HG03039 (cell line): ENCODE measurements around the gene ME3.
A peak's percentile ranks its signal among the peaks of the same experiment; 100 is the strongest.

ENCODE experiments used
- ATAC-seq: cut with Tn5 transposase; IDR thresholded peaks from one replicate; pipeline ENCODE4 v1.9.1; 2021; ENCODE audit warnings: mild to moderate bottlenecking, moderate library complexity; ENCODE audit not compliant: unreplicated experiment

The ME3 gene

DNA sequence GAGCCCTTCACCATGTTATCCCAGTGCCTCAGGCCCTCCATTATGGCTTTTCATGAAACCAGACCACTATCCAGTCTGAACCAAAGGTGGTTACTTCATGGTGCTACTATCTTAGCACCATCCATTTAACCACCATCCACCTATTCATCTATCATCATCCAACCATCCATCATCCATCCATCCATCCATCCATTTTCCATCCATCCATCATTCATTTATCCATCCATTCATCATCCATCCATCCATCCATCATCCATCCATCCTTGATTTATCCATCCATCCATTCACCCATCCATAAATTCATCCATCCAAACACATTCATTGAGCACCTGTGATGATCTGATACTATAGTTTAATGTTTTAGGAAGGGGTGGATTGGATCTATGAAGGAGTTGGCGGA lies 204.2 kb downstream of the ME3 start:
- ATAC-seq: no peak

DNA sequence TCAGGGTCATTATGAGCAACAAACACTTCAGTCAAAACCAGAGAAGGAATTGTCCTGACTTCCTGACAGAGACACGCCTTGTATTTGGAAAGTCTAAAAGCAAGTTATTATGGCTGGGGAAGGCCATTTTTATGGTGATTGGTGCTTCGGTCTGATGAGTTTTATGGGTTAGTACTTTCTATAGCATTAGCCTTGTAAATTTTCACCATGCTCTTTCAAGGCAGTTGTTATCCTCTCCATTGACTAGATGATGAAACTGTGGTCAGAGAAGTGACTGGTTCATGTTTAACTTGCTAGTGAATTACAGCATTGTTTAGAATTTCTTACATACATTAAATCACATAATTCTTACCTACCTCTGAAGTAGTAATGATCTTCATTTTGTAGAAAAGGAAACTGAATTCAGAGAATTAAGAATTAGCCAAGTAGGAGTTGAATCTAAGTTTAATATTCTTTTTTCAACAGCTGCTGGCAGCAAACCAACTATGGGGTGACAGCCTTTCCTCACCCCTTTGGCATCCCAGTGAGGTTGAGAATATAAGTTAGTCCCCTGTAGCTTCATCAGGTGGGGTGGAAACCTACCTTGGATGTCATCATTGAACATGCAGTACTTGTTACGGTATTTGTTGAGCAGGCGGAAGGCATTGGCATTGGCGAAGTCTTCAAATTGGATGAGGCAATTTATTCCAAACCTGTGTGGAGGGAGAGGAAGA lies 207.8 kb downstream of the ME3 start:
- no peak for ATAC-seq

GRCh38 chr11:86463955-86464354 lies 208.5 kb downstream of the ME3 start:
- no peak for ATAC-seq

GRCh38 chr11:86463120-86463519 lies 209.3 kb downstream of the ME3 start:
- ATAC-seq: no peak

GRCh38 chr11:86461892-86462291 lies 210.5 kb downstream of the ME3 start:
- ATAC-seq: no peak

- no peak for ATAC-seq
Observed at GRCh38 chr11:86460461-86461385, 211.7 kb downstream of the ME3 start.

DNA sequence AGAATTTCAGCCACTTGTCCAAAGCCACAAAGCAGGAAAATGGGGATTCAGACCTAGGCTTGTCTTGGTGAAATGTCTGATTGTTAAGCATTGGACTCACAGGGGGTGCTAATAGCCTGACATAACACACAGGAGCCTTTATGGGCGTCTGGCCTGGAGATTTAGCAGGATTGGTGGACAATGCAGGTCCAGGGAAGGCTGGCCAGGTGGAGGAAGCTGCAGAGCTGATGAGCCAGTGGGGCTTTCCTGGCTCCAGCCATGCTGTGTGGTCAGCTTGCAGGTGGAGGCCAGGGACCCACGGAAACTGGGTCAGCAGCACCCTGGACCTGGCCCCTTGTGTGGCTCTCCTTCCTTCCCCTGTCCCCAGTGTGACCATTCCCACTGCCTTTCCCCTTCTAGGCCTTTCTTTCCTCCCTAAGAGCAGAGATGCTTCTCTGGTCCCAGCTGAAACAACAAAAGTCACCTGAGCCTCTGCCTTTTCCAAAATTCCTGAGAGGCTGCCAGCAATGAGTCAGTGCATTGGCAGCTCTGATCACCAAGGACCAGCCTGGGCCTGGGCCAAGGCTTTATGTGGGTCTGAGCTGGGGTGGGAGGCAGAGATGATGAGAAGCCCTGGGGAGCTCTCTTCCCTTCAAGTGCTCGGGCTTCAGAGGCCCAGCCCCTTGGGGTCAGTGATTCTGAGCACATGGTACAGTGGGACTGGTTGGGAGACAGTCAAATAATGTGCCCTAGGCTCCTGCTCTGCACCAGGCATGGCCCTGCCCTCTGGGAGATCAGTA lies 212.5 kb downstream of the ME3 start:
- no peak for ATAC-seq

GRCh38 chr11:86459002-86459385 lies 213.4 kb downstream of the ME3 start:
- no peak for ATAC-seq

- ATAC-seq: no peak
Observed at GRCh38 chr11:86458294-86459001, 214.0 kb downstream of the ME3 start.

- ATAC-seq: peak; percentile 72
Observed at GRCh38 chr11:86456075-86456939, 216.1 kb downstream of the ME3 start.

DNA sequence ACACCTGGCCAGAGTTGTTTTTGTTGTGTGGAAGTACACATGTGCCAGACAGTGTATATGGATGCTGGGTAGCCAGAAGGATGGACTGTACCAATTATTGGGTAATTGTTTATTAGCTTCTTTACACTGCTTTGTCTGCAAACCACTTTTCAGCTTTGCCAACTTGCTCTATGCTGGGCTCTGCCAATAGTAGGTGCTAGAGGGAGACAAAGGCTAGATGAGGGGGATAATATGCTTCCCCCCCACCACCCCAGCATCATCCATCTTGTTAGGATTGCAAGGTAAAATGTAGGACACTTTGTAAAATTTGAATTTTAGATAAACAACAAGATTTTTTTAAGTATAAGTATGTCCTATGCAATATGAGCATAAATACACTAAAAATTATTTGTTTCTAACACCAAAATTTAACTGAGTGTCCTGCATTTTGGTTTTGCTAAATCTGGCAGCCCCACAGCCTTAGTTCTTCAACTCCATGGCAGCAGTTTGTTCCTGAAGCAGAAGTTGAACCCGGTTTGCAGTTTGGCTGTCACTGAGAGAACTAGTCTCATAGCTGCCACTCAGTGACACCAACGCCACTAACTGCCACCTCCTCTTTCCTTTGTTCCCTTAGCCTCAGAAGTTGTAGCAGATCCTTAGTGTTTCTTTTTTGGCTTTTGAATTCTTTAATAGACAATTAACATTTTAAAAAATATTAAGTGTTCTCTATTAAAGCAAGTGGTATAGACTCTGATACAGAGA lies 219.0 kb downstream of the ME3 start:
- ATAC-seq: no peak

DNA sequence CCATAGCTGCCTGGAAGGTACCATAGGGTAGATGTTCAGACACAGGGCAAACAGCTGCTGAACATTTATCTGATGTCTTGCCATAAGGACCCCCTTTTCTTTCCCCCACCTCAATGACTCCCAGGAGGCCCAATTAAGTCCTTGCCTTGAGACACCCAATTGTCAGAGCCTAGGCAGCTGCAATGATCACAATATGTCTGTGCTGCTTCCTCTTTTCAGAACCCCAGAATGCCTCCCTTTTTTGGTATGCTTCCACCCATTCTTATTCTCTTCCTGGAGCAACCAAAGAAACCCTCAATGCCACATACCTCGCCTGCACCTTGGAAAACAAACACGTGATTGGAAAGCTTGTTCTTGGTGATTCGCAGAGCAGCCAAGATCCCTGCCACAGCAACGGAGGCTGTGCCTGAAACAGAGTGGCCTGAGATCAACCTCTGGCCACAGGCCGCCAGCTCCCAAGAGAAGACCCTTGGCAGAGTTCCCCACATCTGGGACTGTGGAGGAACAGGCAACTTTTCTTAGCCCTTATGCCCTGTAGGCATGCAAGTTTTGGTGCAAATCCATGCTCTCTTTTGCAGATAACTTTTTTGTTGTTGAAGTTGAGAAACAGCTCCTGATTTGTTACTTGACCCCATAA lies 222.3 kb downstream of the ME3 start:
- no peak for ATAC-seq

DNA sequence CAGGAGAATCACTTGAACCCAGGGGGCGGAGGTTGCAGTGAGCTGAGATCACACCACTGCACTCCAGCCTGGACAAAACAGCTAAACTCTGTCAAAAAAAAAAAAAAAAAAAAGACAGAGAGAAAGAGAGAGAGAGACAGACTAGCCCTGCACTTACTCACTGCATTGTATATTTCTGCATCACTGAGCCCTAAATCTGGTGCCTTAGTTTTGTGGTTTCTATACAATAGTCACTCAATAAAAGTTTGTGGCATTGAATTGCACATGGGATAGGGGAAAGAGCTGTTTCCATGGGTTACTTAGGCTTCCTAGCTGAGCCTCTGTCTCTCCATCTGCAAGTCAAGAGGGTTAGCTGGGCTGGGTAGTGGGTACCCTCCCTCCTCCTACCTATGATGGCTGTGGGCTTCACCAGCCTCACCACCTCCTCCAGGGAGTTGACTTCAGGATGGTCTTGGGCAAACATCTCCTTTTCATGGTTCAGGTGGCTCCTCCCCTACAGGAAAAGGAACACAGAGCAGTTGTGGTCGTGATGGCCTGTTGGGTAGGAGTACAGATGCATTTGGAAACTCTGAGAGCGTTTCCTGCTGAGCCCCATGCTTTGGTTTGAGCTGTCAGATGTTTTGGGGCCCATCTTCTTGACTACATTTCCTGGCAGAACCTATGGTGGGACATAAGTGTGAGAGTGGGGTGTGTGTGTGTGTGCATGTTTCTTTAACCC lies 224.5 kb downstream of the ME3 start:
- ATAC-seq: no peak

- ATAC-seq: no peak
Observed at GRCh38 chr11:86446924-86447285, 225.5 kb downstream of the ME3 start.

- no peak for ATAC-seq
Observed at GRCh38 chr11:86446163-86446923, 226.1 kb downstream of the ME3 start.

DNA sequence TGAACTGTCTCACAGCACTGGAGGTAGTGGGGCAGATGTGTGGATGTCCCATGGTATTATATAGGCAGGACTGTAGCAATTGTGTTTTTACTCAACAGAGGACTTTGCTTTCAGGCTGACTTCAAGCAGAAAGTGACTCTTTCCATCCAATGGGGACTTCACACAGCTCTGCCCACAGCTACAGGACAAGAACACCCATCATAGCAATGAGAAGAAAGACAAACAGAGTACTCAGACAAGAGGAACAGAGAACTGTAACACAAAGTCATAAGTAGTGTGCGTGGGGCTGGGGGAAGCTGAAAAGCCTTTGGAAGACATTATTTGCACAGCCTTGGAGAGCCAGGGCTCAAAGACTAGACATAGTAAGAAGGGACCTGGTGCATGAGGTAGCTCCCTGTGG lies 227.4 kb downstream of the ME3 start:
- no peak for ATAC-seq

DNA sequence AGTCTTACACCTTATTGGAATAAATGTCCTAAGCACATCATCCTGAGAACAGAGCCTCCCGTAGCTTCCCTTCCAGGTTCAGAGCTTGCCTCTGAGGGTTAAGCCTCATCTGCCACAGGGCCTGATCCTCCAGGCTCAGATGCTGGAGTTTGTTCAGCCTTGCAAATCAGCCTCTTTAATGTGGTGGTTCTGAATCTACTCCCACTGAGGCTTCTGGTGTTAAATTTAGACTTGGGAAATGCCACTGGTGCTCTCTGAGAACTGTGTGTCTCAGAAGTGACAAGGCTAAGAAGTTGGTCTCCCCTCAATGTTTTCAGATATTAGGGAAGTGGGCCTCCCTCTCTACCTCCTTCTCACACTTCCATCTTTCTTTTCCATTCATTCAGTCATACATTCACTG lies 229.0 kb downstream of the ME3 start:
- ATAC-seq: peak; percentile 38
